Measurements from ENCODE around the gene CEP350.
"Not testable (repeated sequence)": the region's sequence is repeated elsewhere in the genome, so short reads cannot be mapped to it uniquely, and the experiment has no call there.

CEP350 gene

GRCh38 chr1:179990847-179991246, 36.2 kb downstream of the CEP350 start:
- peaks cover 19% of the 10 kb centered on the region for H3K36me3 Mint-ChIP-seq (ENCODE audit: low read depth)
- H3K9me3 Mint-ChIP-seq: no peaks in the 10 kb centered on the region
- H3K27ac Mint-ChIP-seq: no peak overlapping the region
- peaks cover 6% of the 10 kb centered on the region for H3K4me1 Mint-ChIP-seq (ENCODE audit: low read depth)
- H3K27me3 Mint-ChIP-seq (ENCODE audit: low read depth): no peaks in the 10 kb centered on the region
- no peak overlapping the region for H3K4me3 Mint-ChIP-seq

- Mint-ChIP-seq H3K27ac (no peak overlapping the region), H3K36me3 (ENCODE audit: low read depth) (peaks cover 22% of the 10 kb centered on the region), H3K27me3 (ENCODE audit: low read depth) (no peaks in the 10 kb centered on the region), H3K4me3 (no peak overlapping the region), H3K4me1 (ENCODE audit: low read depth) (peaks cover 7% of the 10 kb centered on the region), H3K9me3 (no peaks in the 10 kb centered on the region)
These were observed 41.0 kb downstream of the CEP350 start for GRCh38 chr1:179995576-179995975.

GRCh38 chr1:179996099-179996498, 41.5 kb downstream of the CEP350 start:
- Mint-ChIP-seq H3K4me3 (no peak overlapping the region), H3K27ac (no peak overlapping the region), H3K27me3 (ENCODE audit: low read depth) (no peaks in the 10 kb centered on the region), H3K4me1 (ENCODE audit: low read depth) (peaks cover 7% of the 10 kb centered on the region), H3K36me3 (ENCODE audit: low read depth) (peaks cover 22% of the 10 kb centered on the region), H3K9me3 (no peaks in the 10 kb centered on the region)

GRCh38 chr1:180000575-180000974, 46.0 kb downstream of the CEP350 start:
- H3K27ac Mint-ChIP-seq: no peak overlapping the region

GRCh38 chr1:180002437-180002836, 47.8 kb downstream of the CEP350 start:
- Mint-ChIP-seq H3K4me1 (ENCODE audit: low read depth) (no peaks in the 10 kb centered on the region), H3K27ac (no peak overlapping the region), H3K27me3 (ENCODE audit: low read depth) (no peaks in the 10 kb centered on the region), H3K4me3 (no peak overlapping the region), H3K36me3 (ENCODE audit: low read depth) (peaks cover 15% of the 10 kb centered on the region), H3K9me3 (peaks cover 5% of the 10 kb centered on the region)

More at GRCh38 chr1:180000575-180000974, 46.0 kb downstream of the CEP350 start:
- peaks cover 11% of the 10 kb centered on the region for H3K36me3 Mint-ChIP-seq (ENCODE audit: low read depth)
- H3K9me3 Mint-ChIP-seq: no peaks in the 10 kb centered on the region
- no peak overlapping the region for H3K4me3 Mint-ChIP-seq
- peaks cover 1% of the 10 kb centered on the region for H3K4me1 Mint-ChIP-seq (ENCODE audit: low read depth)
- H3K27me3 Mint-ChIP-seq (ENCODE audit: low read depth): no peaks in the 10 kb centered on the region

GRCh38 chr1:180003026-180003695, 48.6 kb downstream of the CEP350 start:
- peaks cover 5% of the 10 kb centered on the region for H3K9me3 Mint-ChIP-seq
- no peaks in the 10 kb centered on the region for H3K4me1 Mint-ChIP-seq (ENCODE audit: low read depth)
- no peak overlapping the region for H3K4me3 Mint-ChIP-seq
- H3K36me3 Mint-ChIP-seq (ENCODE audit: low read depth): peaks cover 18% of the 10 kb centered on the region
- no peaks in the 10 kb centered on the region for H3K27me3 Mint-ChIP-seq (ENCODE audit: low read depth)
- no peak overlapping the region for H3K27ac Mint-ChIP-seq

- not testable (repeated sequence) for H3K4me3 Mint-ChIP-seq; H3K27ac Mint-ChIP-seq; H3K9me3 Mint-ChIP-seq; H3K27me3 Mint-ChIP-seq (ENCODE audit: low read depth); H3K4me1 Mint-ChIP-seq (ENCODE audit: low read depth)
- peaks cover 22% of the 10 kb centered on the region for H3K36me3 Mint-ChIP-seq (ENCODE audit: low read depth)
These were observed 52.2 kb downstream of the CEP350 start for GRCh38 chr1:180006762-180007161.

GRCh38 chr1:180020017-180020416, 65.4 kb downstream of the CEP350 start:
- no peaks in the 10 kb centered on the region for H3K27me3 Mint-ChIP-seq (ENCODE audit: low read depth)
- H3K4me3 Mint-ChIP-seq: no peak overlapping the region
- no peaks in the 10 kb centered on the region for H3K9me3 Mint-ChIP-seq
- no peak overlapping the region for H3K27ac Mint-ChIP-seq
- H3K36me3 Mint-ChIP-seq (ENCODE audit: low read depth): peaks cover 43% of the 10 kb centered on the region
- H3K4me1 Mint-ChIP-seq (ENCODE audit: low read depth): no peaks in the 10 kb centered on the region

GRCh38 chr1:180026556-180026955, 71.9 kb downstream of the CEP350 start:
- no peaks in the 10 kb centered on the region for H3K27me3 Mint-ChIP-seq (ENCODE audit: low read depth)
- no peaks in the 10 kb centered on the region for H3K4me1 Mint-ChIP-seq (ENCODE audit: low read depth)
- H3K9me3 Mint-ChIP-seq: no peaks in the 10 kb centered on the region
- no peak overlapping the region for H3K4me3 Mint-ChIP-seq
- H3K27ac Mint-ChIP-seq: no peak overlapping the region
- H3K36me3 Mint-ChIP-seq (ENCODE audit: low read depth): peaks cover 23% of the 10 kb centered on the region

GRCh38 chr1:180027949-180028445, 73.4 kb downstream of the CEP350 start:
- H3K27ac Mint-ChIP-seq: no peak overlapping the region
- H3K9me3 Mint-ChIP-seq: no peaks in the 10 kb centered on the region
- no peaks in the 10 kb centered on the region for H3K27me3 Mint-ChIP-seq (ENCODE audit: low read depth)
- H3K4me1 Mint-ChIP-seq (ENCODE audit: low read depth): no peaks in the 10 kb centered on the region
- no peak overlapping the region for H3K4me3 Mint-ChIP-seq
- peaks cover 23% of the 10 kb centered on the region for H3K36me3 Mint-ChIP-seq (ENCODE audit: low read depth)

- no peak overlapping the region for H3K4me3 Mint-ChIP-seq
- no peaks in the 10 kb centered on the region for H3K9me3 Mint-ChIP-seq
- H3K4me1 Mint-ChIP-seq (ENCODE audit: low read depth): no peaks in the 10 kb centered on the region
- H3K27me3 Mint-ChIP-seq (ENCODE audit: low read depth): no peaks in the 10 kb centered on the region
- H3K27ac Mint-ChIP-seq: no peak overlapping the region
- H3K36me3 Mint-ChIP-seq (ENCODE audit: low read depth): peaks cover 24% of the 10 kb centered on the region
These were observed 74.3 kb downstream of the CEP350 start for GRCh38 chr1:180028864-180029263.

- peaks cover 25% of the 10 kb centered on the region for H3K36me3 Mint-ChIP-seq (ENCODE audit: low read depth)
- H3K4me3 Mint-ChIP-seq: no peak overlapping the region
- H3K27me3 Mint-ChIP-seq (ENCODE audit: low read depth): no peaks in the 10 kb centered on the region
- no peaks in the 10 kb centered on the region for H3K9me3 Mint-ChIP-seq
- H3K4me1 Mint-ChIP-seq (ENCODE audit: low read depth): no peaks in the 10 kb centered on the region
- no peak overlapping the region for H3K27ac Mint-ChIP-seq
These were observed 75.0 kb downstream of the CEP350 start for GRCh38 chr1:180029524-180030135.

- H3K27ac Mint-ChIP-seq: no peak overlapping the region
- no peak overlapping the region for H3K4me3 Mint-ChIP-seq
- H3K36me3 Mint-ChIP-seq (ENCODE audit: low read depth): peaks cover 27% of the 10 kb centered on the region
- H3K27me3 Mint-ChIP-seq (ENCODE audit: low read depth): no peaks in the 10 kb centered on the region
- H3K9me3 Mint-ChIP-seq: no peaks in the 10 kb centered on the region
- H3K4me1 Mint-ChIP-seq (ENCODE audit: low read depth): no peaks in the 10 kb centered on the region
These were observed 77.1 kb downstream of the CEP350 start for GRCh38 chr1:180031664-180032063.

GRCh38 chr1:180033390-180033789, 78.8 kb downstream of the CEP350 start:
- no peaks in the 10 kb centered on the region for H3K4me1 Mint-ChIP-seq (ENCODE audit: low read depth)
- no peaks in the 10 kb centered on the region for H3K27me3 Mint-ChIP-seq (ENCODE audit: low read depth)
- no peak overlapping the region for H3K4me3 Mint-ChIP-seq
- no peaks in the 10 kb centered on the region for H3K9me3 Mint-ChIP-seq
- no peak overlapping the region for H3K27ac Mint-ChIP-seq
- peaks cover 33% of the 10 kb centered on the region for H3K36me3 Mint-ChIP-seq (ENCODE audit: low read depth)

- Mint-ChIP-seq H3K9me3 (no peaks in the 10 kb centered on the region), H3K27me3 (ENCODE audit: low read depth) (no peaks in the 10 kb centered on the region), H3K27ac (no peak overlapping the region), H3K4me3 (no peak overlapping the region), H3K4me1 (ENCODE audit: low read depth) (no peaks in the 10 kb centered on the region), H3K36me3 (ENCODE audit: low read depth) (peaks cover 36% of the 10 kb centered on the region)
These were observed 85.4 kb downstream of the CEP350 start for GRCh38 chr1:180040034-180040433.
